Thyroid gland (tissue), 4 donors: Measurements from ENCODE around the gene JMJD1C. TPM values are rescaled to one million over a fixed set of nuclear protein-coding genes. Genes with fewer than 3 reads are reported as not detected.
A peak's percentile ranks its signal among the peaks of the same experiment; 100 is the strongest.

Experiments
- DNase-seq, 2 donors: peaks; one replicate each; pipeline ENCODE4 v3.0.0-alpha.2; 2019
- H3K27ac ChIP-seq, 3 donors: fragments of 200-600 bp; sonication (generic); 1 replicate in 2 of 3; 2 replicates in 1 of 3; pipeline ENCODE4 v1.5.1; 2016 to 2019; ENCODE audit warnings: mild to moderate bottlenecking in 1 of 3, moderate library complexity in 1 of 3
- H3K27me3 ChIP-seq: fragments of 200-600 bp; sonication (generic); one replicate; pipeline ENCODE4 v1.5.1; 2019
- H3K36me3 ChIP-seq, 2 donors: fragments of 200-600 bp; sonication (generic); one replicate each; pipeline ENCODE4 v1.5.1; 2016 to 2019
- H3K4me1 ChIP-seq, 2 donors: fragments of 200-600 bp; sonication (generic); one replicate each; pipeline ENCODE4 v1.5.1; 2017 to 2019
- H3K4me3 ChIP-seq, 3 donors: fragments of 200-600 bp; sonication (generic); replicated peaks in 1 of 3; 1 replicate in 2 of 3; 2 replicates in 1 of 3; pipeline ENCODE4 v1.5.1; 2016; ENCODE audit warnings: mild to moderate bottlenecking in 1 of 3
- H3K9me3 ChIP-seq: fragments of 200-600 bp; sonication (generic); one replicate; pipeline ENCODE4 v1.5.1; 2017
- POLR2A ChIP-seq, 2 donors: fragments of 450-650 bp; IDR thresholded peaks; one replicate each; pipeline ENCODE4 v1.6.1; 2017; ENCODE audit warnings: antibody characterized with exemption in 2 of 2, mild to moderate bottlenecking in 2 of 2, moderate library complexity in 1 of 2
- WGBS, 2 donors: methylation state at CpG; one replicate each; pipeline ENCODE4 v1.1.5; 2017; 5-methylcytosine and 5-hydroxymethylcytosine counted together
- intact Hi-C: fragments of 100-400 bp; cut with DNase I; formaldehyde crosslinking; loops from one replicate; pipeline ENCODE4 v1.15.1; 2023
- total RNA-seq, 4 donors: library from RNA; depleted of rRNA; stranded (reverse); fragments of >200 nt; gene quantifications; one replicate each; pipeline ENCODE4 v1.2.3, GENCODE V29; 2016
- TF ChIP-seq, protein P1 (sequence below), 6 experiments: fragments of 200-600 bp in 3 of 6; fragments of 450-650 bp in 3 of 6; sonication (generic) in 3 of 6; IDR thresholded peaks; one replicate each; pipeline ENCODE4 v1.5.1; 2016 to 2019; ENCODE audit warnings: antibody characterized with exemption in 6 of 6, mild to moderate bottlenecking in 2 of 6, inconsistent platforms in 1 of 6, moderate library complexity in 1 of 6

JMJD1C gene
- total RNA-seq, 4 donors from 2014 or later = 120 to 168 (median 136) TPM

DNA sequence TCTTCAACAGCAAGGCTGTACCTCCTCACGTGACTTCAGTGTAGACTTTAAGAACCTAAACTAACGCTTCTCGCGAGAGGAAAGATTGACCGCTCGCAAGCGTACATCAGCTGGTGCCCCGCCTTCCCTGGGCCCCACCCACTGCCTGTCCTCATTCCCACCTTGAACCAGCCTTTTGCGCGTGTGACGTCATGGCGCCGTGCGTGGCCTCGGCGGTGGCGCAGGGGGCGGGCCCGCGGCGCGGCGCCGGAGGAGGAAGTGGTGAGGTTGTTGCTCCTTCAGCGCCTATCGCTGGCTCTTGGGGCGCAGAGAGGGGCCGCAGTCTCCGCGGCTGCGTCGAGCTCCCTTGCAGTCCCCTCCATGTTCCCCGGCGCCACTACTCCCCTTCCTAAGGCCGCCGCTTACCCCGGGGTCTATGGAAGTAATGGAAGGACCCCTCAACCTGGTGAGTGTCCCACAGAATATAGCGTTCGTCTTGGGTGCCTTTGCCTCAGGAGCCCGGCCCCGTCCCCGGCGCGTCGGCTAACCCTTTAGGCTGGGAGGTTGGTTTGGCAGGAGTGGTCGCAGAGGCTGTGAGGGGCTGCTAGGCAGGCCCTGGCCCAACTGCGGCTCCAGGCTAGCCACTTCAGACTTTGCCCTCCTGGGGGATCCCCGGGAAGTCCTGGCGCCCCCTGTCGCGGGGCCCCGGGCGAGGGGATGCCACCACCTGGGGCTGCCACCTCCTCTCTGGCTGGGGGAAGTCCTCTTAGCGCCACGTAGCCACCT, 332.5 kb downstream of the JMJD1C start, which contains the start of gene NRBF2:
Gene NRBF2, plus strand, starts transcription at position 273 of the 765 bp plus-strand sequence. Its CDS starts 143 bp downstream, at position 416.
- TF ChIP-seq, protein P1, sequence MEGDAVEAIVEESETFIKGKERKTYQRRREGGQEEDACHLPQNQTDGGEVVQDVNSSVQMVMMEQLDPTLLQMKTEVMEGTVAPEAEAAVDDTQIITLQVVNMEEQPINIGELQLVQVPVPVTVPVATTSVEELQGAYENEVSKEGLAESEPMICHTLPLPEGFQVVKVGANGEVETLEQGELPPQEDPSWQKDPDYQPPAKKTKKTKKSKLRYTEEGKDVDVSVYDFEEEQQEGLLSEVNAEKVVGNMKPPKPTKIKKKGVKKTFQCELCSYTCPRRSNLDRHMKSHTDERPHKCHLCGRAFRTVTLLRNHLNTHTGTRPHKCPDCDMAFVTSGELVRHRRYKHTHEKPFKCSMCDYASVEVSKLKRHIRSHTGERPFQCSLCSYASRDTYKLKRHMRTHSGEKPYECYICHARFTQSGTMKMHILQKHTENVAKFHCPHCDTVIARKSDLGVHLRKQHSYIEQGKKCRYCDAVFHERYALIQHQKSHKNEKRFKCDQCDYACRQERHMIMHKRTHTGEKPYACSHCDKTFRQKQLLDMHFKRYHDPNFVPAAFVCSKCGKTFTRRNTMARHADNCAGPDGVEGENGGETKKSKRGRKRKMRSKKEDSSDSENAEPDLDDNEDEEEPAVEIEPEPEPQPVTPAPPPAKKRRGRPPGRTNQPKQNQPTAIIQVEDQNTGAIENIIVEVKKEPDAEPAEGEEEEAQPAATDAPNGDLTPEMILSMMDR (IDR thresholded peaks at IDR 0.05) = peak in 1 of 6 experiments; percentile 24
- TF ChIP-seq POLR2A (IDR thresholded peaks at IDR 0.05) = peak; percentile 54 to 97
- Histone ChIP-seq H3K4me3 (peak within 1 kb of the TSS; percentile 33 to 83 (median 80)), H3K27me3 (no peaks in the 10 kb centered on the region), H3K36me3 (no peaks in the 10 kb centered on the region), H3K27ac (peak within 1 kb of the TSS; percentile 77 to 86 (median 80)), H3K4me1 (peaks cover 25 to 30% of the 10 kb centered on the region in 2 donors), H3K9me3 (no peaks in the 10 kb centered on the region)
- 0 to 1% methylated on average over 14 to 30 of the region's 55 CpGs for WGBS, 2 donors
- intact Hi-C loops = no loop called here
- DNase-seq = peak; percentile 98

DNA sequence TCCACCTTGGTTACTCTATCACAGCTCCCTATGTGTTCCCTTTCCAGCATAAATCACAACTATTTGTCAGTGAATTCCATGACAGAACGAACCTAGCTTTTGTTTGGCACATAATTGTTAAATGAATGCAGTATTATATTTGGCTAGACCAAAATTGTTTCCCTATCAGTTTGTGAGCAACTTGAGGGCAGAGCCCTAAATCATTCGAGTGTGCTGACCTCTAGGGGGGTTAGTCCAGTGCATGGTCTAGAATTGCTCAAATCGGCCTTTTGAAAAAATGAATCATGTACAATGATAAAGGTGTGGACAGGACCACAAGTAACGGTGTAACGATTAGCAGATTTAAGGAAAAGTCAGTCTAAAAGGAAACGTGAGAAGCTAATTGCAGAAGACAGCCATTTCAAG, 333.1 kb downstream of the JMJD1C start:
- H3K36me3 ChIP-seq = no peaks in the 10 kb centered on the region
- TF ChIP-seq, protein P1 (IDR thresholded peaks at IDR 0.05) = no peak
- no peak for TF ChIP-seq POLR2A (IDR thresholded peaks at IDR 0.05)
- H3K4me1 ChIP-seq = peaks cover 22 to 30% of the 10 kb centered on the region in 2 donors
- DNase-seq = no peak
- H3K27me3 ChIP-seq = no peaks in the 10 kb centered on the region
- peak overlapping the region in 2 of 3 donors; percentile 80 to 86 for H3K27ac ChIP-seq
- 73 to 77% methylated on average over 6 of the region's 6 CpGs for whole genome bisulfite sequencing, 2 donors
- intact Hi-C loops = no loop called here
- H3K4me3 ChIP-seq = peak overlapping the region in 1 of 3 donors; percentile 80
- no peaks in the 10 kb centered on the region for H3K9me3 ChIP-seq

DNA sequence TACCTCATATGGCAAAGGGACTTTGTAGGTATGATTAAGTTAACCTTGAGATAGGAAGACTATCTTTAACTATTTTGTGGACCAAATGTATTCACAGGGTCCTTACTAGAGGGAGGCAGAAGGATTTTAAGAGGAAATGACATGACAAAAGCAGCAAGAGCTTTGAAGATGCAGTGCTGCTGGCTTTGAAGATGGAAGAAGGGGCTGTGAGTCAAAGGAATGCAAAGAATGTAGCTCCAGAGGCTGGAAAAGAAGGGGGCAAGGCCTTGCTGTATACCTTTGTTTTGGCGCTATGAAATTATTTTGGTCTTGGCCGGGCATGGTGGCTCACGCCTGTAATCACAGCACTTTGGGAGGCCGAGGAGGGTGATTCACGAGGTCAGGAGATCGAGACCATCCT, 335.9 kb downstream of the JMJD1C start:
- TF ChIP-seq, protein P1 (IDR thresholded peaks at IDR 0.05) = no peak
- TF ChIP-seq POLR2A (IDR thresholded peaks at IDR 0.05) = no peak
- peaks cover 8 to 11% of the 10 kb centered on the region in 2 donors for H3K4me1 ChIP-seq
- no peaks in the 10 kb centered on the region for H3K9me3 ChIP-seq
- no peak for DNase-seq
- 85 to 89% methylated on average over 6 of the region's 6 CpGs for WGBS, 2 donors
- H3K36me3 ChIP-seq = no peaks in the 10 kb centered on the region
- intact Hi-C loops = no loop called here
- H3K4me3 ChIP-seq = no peak overlapping the region
- H3K27ac ChIP-seq = no peak overlapping the region
- H3K27me3 ChIP-seq = no peaks in the 10 kb centered on the region

DNA sequence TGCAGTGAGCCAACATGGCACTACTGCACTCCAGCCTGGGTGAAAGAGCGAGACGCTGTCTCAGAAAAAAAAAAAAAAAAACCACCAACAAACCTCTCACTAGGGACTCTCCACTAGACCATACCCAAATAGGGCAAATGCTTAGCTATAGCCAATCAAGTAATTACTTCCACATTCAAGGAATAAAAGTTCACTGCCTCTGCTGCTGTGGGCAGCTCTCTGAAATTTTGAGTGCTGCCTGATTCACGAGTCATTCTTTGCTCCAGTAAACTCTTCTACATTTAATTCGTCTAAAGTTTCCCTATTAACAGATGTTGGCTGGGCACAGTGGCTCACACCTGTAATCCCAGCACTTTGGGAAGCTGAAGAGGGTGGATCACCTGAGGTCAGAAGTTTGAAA, 337.3 kb downstream of the JMJD1C start:
- Histone ChIP-seq H3K4me3 (no peak overlapping the region), H3K27me3 (no peaks in the 10 kb centered on the region), H3K36me3 (no peaks in the 10 kb centered on the region), H3K27ac (no peak overlapping the region), H3K4me1 (no peaks in the 10 kb centered on the region), H3K9me3 (no peaks in the 10 kb centered on the region)
- WGBS, 2 donors = 54 to 67% methylated on average over 4 of the region's 4 CpGs
- TF ChIP-seq POLR2A (IDR thresholded peaks at IDR 0.05) = no peak
- TF ChIP-seq, protein P1 (IDR thresholded peaks at IDR 0.05) = no peak
- intact Hi-C loops = no loop called here
- DNase-seq = no peak

DNA sequence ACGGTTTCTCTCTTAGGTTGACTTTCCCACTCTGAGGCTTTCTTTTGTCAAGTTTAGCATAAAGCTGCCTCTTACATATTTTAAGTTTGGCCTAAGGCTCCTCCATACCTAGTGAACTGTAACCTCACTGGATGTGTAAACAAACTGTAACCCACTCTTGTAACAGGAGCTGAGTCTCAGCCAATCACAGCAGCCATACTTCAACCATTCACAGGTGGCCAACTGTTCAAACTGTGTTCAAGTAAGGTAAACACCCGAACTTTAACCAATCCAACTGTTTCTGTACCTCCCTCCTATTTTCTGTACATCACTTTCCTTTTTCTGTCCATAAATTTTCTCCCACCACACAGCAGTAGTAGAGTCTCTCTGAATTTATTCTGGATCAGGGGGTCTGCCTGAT, 340.3 kb downstream of the JMJD1C start:
- Histone ChIP-seq H3K36me3 (no peaks in the 10 kb centered on the region), H3K27ac (no peak overlapping the region), H3K4me1 (no peaks in the 10 kb centered on the region), H3K4me3 (no peak overlapping the region), H3K27me3 (no peaks in the 10 kb centered on the region), H3K9me3 (no peaks in the 10 kb centered on the region)
- no peak for DNase-seq
- TF ChIP-seq POLR2A (IDR thresholded peaks at IDR 0.05) = no peak
- TF ChIP-seq, protein P1 (IDR thresholded peaks at IDR 0.05) = no peak
- intact Hi-C loops = no loop called here
- WGBS, 2 donors = 53 to 61% methylated on average over 2 of the region's 2 CpGs
